GM20000 (cell line): ENCODE data around the gene PKP4.
"Not testable (repeated sequence)": the region's sequence is repeated elsewhere in the genome, so short reads cannot be mapped to it uniquely, and the experiment has no call there.

ENCODE experiments used
- DNase-seq: peaks from one replicate; pipeline ENCODE4 v3.0.0; 2012; ENCODE audit warnings: low spot score
- CTCF ChIP-seq: IDR thresholded peaks from 2 replicates; pipeline ENCODE4 v1.5.1; 2012; ENCODE audit warnings: mild to moderate bottlenecking, control low read depth; ENCODE audit errors: extremely low read depth, missing control alignments

Gene PKP4

GRCh38 chr2:158690823-158691222, 234.1 kb downstream of the PKP4 start:
- TF ChIP-seq CTCF = no peak
- no peak for DNase-seq

GRCh38 chr2:158691619-158692018, 234.9 kb downstream of the PKP4 start:
- no peak for DNase-seq
- TF ChIP-seq CTCF = no peak

GRCh38 chr2:158692372-158693103, 235.8 kb downstream of the PKP4 start:
- DNase-seq = no peak
- no peak for TF ChIP-seq CTCF

- no peak for DNase-seq
- no peak for TF ChIP-seq CTCF
Measured at GRCh38 chr2:158693476-158693875, 236.7 kb downstream of the PKP4 start.

GRCh38 chr2:158695305-158695704, 238.6 kb downstream of the PKP4 start:
- DNase-seq = no peak
- no peak for TF ChIP-seq CTCF

GRCh38 chr2:158695744-158696143, 239.0 kb downstream of the PKP4 start:
- DNase-seq = not testable (repeated sequence)

- TF ChIP-seq CTCF = no peak
- DNase-seq = no peak
Measured at GRCh38 chr2:158699323-158699722, 242.6 kb downstream of the PKP4 start.

- no peak for TF ChIP-seq CTCF
- no peak for DNase-seq
Measured at GRCh38 chr2:158701101-158701500, 244.3 kb downstream of the PKP4 start.
